Right ventricle myocardium inferior (tissue), 1 donor: ENCODE measurements around the gene NAT16. TPM values are rescaled to one million over a fixed set of nuclear protein-coding genes. Genes with fewer than 3 reads are reported as not detected.
"Not testable (repeated sequence)": the region's sequence is repeated elsewhere in the genome, so short reads cannot be mapped to it uniquely, and the experiment has no call there.

Source experiments
- ATAC-seq: fragments of 200-7000 bp; cut with Tn5 transposase; one replicate; pipeline ENCODE4 v1.9.1; 2020; ENCODE audit warnings: mild to moderate bottlenecking, moderate library complexity
- DNase-seq: peaks from one replicate; pipeline ENCODE4 v3.0.0; 2021; ENCODE audit errors: missing footprints
- intact Hi-C: fragments of 100-400 bp; cut with DNase I; formaldehyde crosslinking; loops from one replicate; pipeline ENCODE4 v1.11.0; 2022
- microRNA-seq: library from miRNA; unstranded; fragments of <30 nt; microRNA quantifications from one replicate; pipeline ENCODE4 v1.2.0, GENCODE V29; 2020
- total RNA-seq: library from RNA; stranded (reverse); fragmentation: NEBNext Ultra II Directional; extraction: Animal tissue kit (Norgen Biotek cat#: 25700); gene quantifications from one replicate; pipeline ENCODE4 v1.2.1, GENCODE V29; 2021
- donor health status: DM: no; HTN: yes; CAD: no; lungs with severe emphysema.

Gene NAT16
- total RNA-seq, 1 donor from 2014 or later = not detected

DNA sequence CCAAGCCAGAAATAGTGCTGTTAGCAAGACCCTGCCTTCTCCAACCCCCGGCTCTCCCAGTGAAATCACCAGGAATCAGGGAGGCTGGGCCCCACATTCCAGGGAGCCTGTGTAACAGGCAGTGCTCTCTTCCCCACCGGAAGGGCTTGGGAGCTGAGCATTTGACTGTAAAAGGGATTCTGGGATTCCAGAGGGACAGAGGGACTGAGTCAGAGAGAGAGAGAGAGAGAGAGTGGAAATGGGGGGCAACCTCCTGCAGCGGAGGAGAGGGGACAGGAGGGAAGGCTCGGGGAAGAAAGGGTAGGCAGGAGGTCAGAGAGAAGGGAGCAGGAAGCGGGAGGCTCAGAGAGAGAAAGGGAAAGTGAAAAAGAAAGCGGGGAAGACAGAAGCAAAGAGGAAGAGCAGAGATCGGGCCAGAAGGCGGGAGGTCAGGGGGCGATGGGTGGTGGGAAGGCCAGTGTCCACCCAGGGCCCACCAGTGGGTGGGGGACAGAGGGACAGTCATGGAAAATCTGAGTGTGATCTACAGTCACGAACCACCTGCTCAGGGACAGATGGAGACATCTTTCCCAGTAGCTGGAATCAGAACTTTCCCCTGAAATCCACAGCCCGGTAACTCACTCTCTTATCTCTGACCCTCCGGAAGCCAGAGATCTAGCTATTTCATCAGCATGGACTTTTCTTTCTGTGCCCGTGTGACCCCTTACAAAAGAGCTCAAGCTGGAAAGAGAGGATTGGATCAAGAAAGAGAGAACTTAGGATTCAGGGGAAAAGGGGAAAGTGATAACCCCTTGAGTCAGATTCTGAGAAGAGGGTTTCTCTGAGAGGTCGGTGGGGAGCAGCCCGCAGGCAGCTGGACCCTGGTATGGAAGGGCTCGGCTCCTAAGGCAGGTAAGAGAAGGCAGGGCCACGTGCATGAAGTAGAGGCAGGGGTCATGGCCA lies 57.8 kb downstream of the NAT16 start:
- peak; percentile 61 for ATAC-seq
- intact Hi-C loops = no loop called here
- peak; percentile 74 for DNase-seq

DNA sequence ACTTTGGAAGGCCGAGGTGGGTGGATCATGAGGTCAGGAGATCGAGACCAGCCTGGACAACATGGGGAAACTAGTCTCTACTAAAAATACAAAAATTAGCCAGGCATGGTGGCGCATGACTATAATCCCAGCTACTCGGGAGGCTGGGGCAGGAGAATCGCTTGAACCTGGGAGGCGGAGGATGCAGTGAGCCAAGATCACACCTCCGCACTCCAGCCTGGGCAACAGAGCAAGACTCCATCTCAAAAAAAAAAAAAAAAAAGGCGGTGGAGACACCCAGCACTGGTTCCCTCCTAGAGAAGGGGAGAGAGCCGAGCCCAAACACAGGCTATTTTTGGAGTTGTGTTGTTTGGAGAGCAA lies 58.5 kb downstream of the NAT16 start:
- ATAC-seq, DNase-seq, intact Hi-C loops: not testable (repeated sequence)

Small RNA genes lying within 50 kb of the gene (microRNA-seq; reads per million reads assigned to microRNA genes)
- not detected for gene MIR4653

Other genes starting within 250 kb of the NAT16 start
- gene MUC3A, start 230.8 kb downstream of the NAT16 start, total RNA-seq = 0.51 TPM
- not detected for gene MUC12, start 210.7 kb downstream of the NAT16 start, total RNA-seq
- not detected for gene MUC17, start 160.2 kb downstream of the NAT16 start, total RNA-seq
- gene TRIM56, start 94.8 kb downstream of the NAT16 start, total RNA-seq = 21.0 TPM
- 1.6 TPM for gene SERPINE1, start 53.2 kb downstream of the NAT16 start, total RNA-seq
- 12.8 TPM for gene AP1S1, start 25.8 kb downstream of the NAT16 start, total RNA-seq
- gene VGF, start 14.7 kb downstream of the NAT16 start, total RNA-seq = not detected
- gene MOGAT3, start 20.7 kb upstream of the NAT16 start, total RNA-seq = not detected
- 41.7 TPM for gene PLOD3, start 37.3 kb upstream of the NAT16 start, total RNA-seq
- 57.5 TPM for gene ZNHIT1, start 37.9 kb upstream of the NAT16 start, total RNA-seq
- gene CLDN15, start 57.5 kb upstream of the NAT16 start, total RNA-seq = 2.5 TPM
- 331 TPM for gene FIS1, start 64.8 kb upstream of the NAT16 start, total RNA-seq
- 26.5 TPM for gene IFT22, start 141.5 kb upstream of the NAT16 start, total RNA-seq
- gene COL26A1, start 182.6 kb upstream of the NAT16 start, total RNA-seq = not detected